IMR-90 (cell line): ENCODE results near the gene RAB33B. TPM values are rescaled to one million over a fixed set of nuclear protein-coding genes. Genes with fewer than 3 reads are reported as not detected.

Source experiments
- ATAC-seq: fragments of 200-7000 bp; cut with Tn5 transposase; 2 replicates; pipeline ENCODE4 v1.9.1; 2020; ENCODE audit warnings: low read depth, mild to moderate bottlenecking, moderate library complexity
- BruUV-seq: library from RNA; stranded (reverse); fragments of 400-500 nt; replicated peaks from 2 replicates; lab custom pipeline; 2021; lab: Mats Ljungman, UMichigan
- CTCF ChIA-PET: fragments of 300-600 bp; formaldehyde crosslinking; extraction: SDS; loops from one replicate; lab custom pipeline; 2021; ENCODE audit warnings: antibody characterized with exemption; lab: Yijun Ruan, JAX
- POLR2A ChIA-PET: fragments of 300-600 bp; sonication (Branson Sonifier 250); formaldehyde crosslinking; loops from one replicate; lab custom pipeline; 2022; ENCODE audit warnings: antibody characterized with exemption; ENCODE audit not compliant: unreplicated experiment; lab: Charles Lee
- DNase-seq: peaks from one replicate; pipeline ENCODE4 v3.0.0; 2013
- H2AFZ ChIP-seq: replicated peaks from 2 replicates; pipeline ENCODE3; 2013; ENCODE audit warnings: low read length, mild to moderate bottlenecking; ENCODE audit not compliant: poor library complexity
- H2AK5ac ChIP-seq: 2 replicates; pipeline ENCODE4 v1.6.1; 2013; ENCODE audit warnings: low read depth, low read length, inconsistent platforms
- H2AK9ac ChIP-seq: replicated peaks from 2 replicates; pipeline ENCODE3; 2013; ENCODE audit warnings: mild to moderate bottlenecking, low read depth, low read length, moderate library complexity; ENCODE audit not compliant: poor library complexity
- H2BK120ac ChIP-seq: 2 replicates; pipeline ENCODE4 v1.6.1; 2013; ENCODE audit warnings: low read depth, low read length, inconsistent platforms
- H2BK15ac ChIP-seq: 3 replicates; pipeline ENCODE4 v1.6.1; 2013; ENCODE audit warnings: low read depth, low read length, inconsistent platforms
- H2BK20ac ChIP-seq: 2 replicates; pipeline ENCODE4 v1.6.1; 2013; ENCODE audit warnings: low read depth, mild to moderate bottlenecking, inconsistent platforms, low read length, moderate library complexity
- H2BK5ac ChIP-seq: 2 replicates; pipeline ENCODE4 v1.6.1; 2013; ENCODE audit warnings: mild to moderate bottlenecking, low read depth, low read length, inconsistent platforms; ENCODE audit not compliant: poor library complexity, severe bottlenecking
- H3K14ac ChIP-seq: replicated peaks from 2 replicates; pipeline ENCODE4 v1.6.1; 2013; ENCODE audit warnings: low read depth, low read length, inconsistent platforms
- H3K18ac ChIP-seq: 2 replicates; pipeline ENCODE4 v1.6.1; 2013; ENCODE audit warnings: low read depth, low read length, control low read depth
- H3K23ac ChIP-seq: 2 replicates; pipeline ENCODE4 v1.6.1; 2013; ENCODE audit warnings: low read depth, low read length, inconsistent platforms
- H3K27ac ChIP-seq: 2 replicates; pipeline ENCODE4 v1.5.1; 2013; ENCODE audit warnings: mild to moderate bottlenecking, control low read depth, low read length; ENCODE audit not compliant: insufficient read depth
- H3K27me3 ChIP-seq: 2 replicates; pipeline ENCODE4 v1.6.1; 2013; ENCODE audit warnings: low read length; ENCODE audit not compliant: control insufficient read depth, insufficient read depth
- H3K36me3 ChIP-seq: 2 replicates; pipeline ENCODE4 v1.6.1; 2013; ENCODE audit warnings: low read length, mixed read lengths; ENCODE audit not compliant: control insufficient read depth, insufficient read depth
- H3K4ac ChIP-seq: 2 replicates; pipeline ENCODE4 v1.6.1; 2013; ENCODE audit warnings: low read depth, low read length, inconsistent platforms
- H3K4me1 ChIP-seq: 2 replicates; pipeline ENCODE4 v1.6.1; 2013; ENCODE audit warnings: low read length, mixed read lengths; ENCODE audit not compliant: control insufficient read depth, insufficient read depth
- H3K4me2 ChIP-seq: 2 replicates; pipeline ENCODE4 v1.6.1; 2013; ENCODE audit warnings: low read depth, mild to moderate bottlenecking, control low read depth, low read length, moderate library complexity
- H3K4me3 ChIP-seq: 2 replicates; pipeline ENCODE4 v1.5.1; 2013; ENCODE audit warnings: low read depth, mild to moderate bottlenecking, control low read depth, low read length, moderate library complexity; ENCODE audit not compliant: insufficient read depth
- H3K56ac ChIP-seq: 2 replicates; pipeline ENCODE4 v1.6.1; 2013; ENCODE audit warnings: low read length, inconsistent platforms; ENCODE audit not compliant: insufficient read depth; ENCODE audit errors: extremely low read depth
- H3K79me1 ChIP-seq, 2 experiments: 2 replicates each; pipeline ENCODE4 v1.6.1; 2013; ENCODE audit warnings: low read length in 2 of 2, inconsistent platforms in 1 of 2, low read depth in 1 of 2
- H3K9ac ChIP-seq: 2 replicates; pipeline ENCODE4 v1.6.1; 2013; ENCODE audit warnings: low read depth, low read length, control low read depth
- H3K9me1 ChIP-seq: 2 replicates; pipeline ENCODE4 v1.6.1; 2013; ENCODE audit warnings: low read length, inconsistent platforms; ENCODE audit not compliant: insufficient read depth
- H3K9me3 ChIP-seq: 2 replicates; pipeline ENCODE4 v1.6.1; 2013; ENCODE audit warnings: low read length; ENCODE audit not compliant: control insufficient read depth, insufficient read depth
- H4K20me1 ChIP-seq: 2 replicates; pipeline ENCODE4 v1.6.1; 2013; ENCODE audit warnings: low read length, inconsistent platforms; ENCODE audit not compliant: insufficient read depth
- H4K5ac ChIP-seq: 2 replicates; pipeline ENCODE4 v1.6.1; 2013; ENCODE audit warnings: mild to moderate bottlenecking, low read depth, low read length, control low read depth
- H4K8ac ChIP-seq, 2 experiments: 2 replicates each; pipeline ENCODE4 v1.6.1; 2013; ENCODE audit warnings: low read depth in 2 of 2, low read length in 2 of 2, control low read depth in 1 of 2, inconsistent platforms in 1 of 2
- H4K91ac ChIP-seq: 2 replicates; pipeline ENCODE4 v1.6.1; 2013; ENCODE audit warnings: low read depth, low read length, inconsistent platforms; ENCODE audit not compliant: insufficient read depth
- BHLHE40 ChIP-seq: fragments of 150-350 bp; IDR thresholded peaks from 2 replicates; pipeline ENCODE4 v1.6.1; 2016; ENCODE audit warnings: mild to moderate bottlenecking, low read depth, low read length
- CHD1 ChIP-seq: IDR thresholded peaks from 2 replicates; pipeline ENCODE4 v1.6.1; 2012; ENCODE audit warnings: low read depth, low read length, improper control_type of control experiment
- FOS ChIP-seq: fragments of 150-350 bp; IDR thresholded peaks from 2 replicates; pipeline ENCODE4 v1.6.1; 2016; ENCODE audit warnings: low read depth, low read length
- MAFK ChIP-seq: IDR thresholded peaks from 2 replicates; pipeline ENCODE4 v1.6.1; 2012; ENCODE audit warnings: low read depth, low read length, improper control_type of control experiment
- MAZ ChIP-seq: IDR thresholded peaks from 2 replicates; pipeline ENCODE4 v1.6.1; 2012; ENCODE audit warnings: low read depth, mild to moderate bottlenecking, low read length, improper control_type of control experiment, moderate library complexity, borderline replicate concordance
- MXI1 ChIP-seq: IDR thresholded peaks from 2 replicates; pipeline ENCODE4 v1.6.1; 2012; ENCODE audit warnings: low read depth, mild to moderate bottlenecking, low read length, moderate library complexity, borderline replicate concordance
- POLR2A ChIP-seq: IDR thresholded peaks from 2 replicates; pipeline ENCODE4 v1.6.1; 2012; ENCODE audit warnings: mild to moderate bottlenecking, low read depth, low read length
- RCOR1 ChIP-seq: IDR thresholded peaks from 2 replicates; pipeline ENCODE4 v1.6.1; 2012; ENCODE audit warnings: mild to moderate bottlenecking, low read length, improper control_type of control experiment; ENCODE audit not compliant: insufficient replicate concordance
- RFX5 ChIP-seq: IDR thresholded peaks from 2 replicates; pipeline ENCODE4 v1.8.0; 2012; ENCODE audit warnings: low read depth, mild to moderate bottlenecking, low read length, moderate library complexity
- WGBS, 2 experiments: methylation state at CpG; one replicate each; pipeline versions ENCODE4 v1.1.5 to v1.1.7; 2013; ENCODE audit warnings: missing lambda C conversion rate in 2 of 2; ENCODE audit not compliant: insufficient read length in 1 of 2; ENCODE audit errors: extremely low coverage in 2 of 2; 5-methylcytosine and 5-hydroxymethylcytosine counted together
- dilution Hi-C: fragments of 300-500 bp; cut with HindIII; formaldehyde crosslinking; loops from one replicate; pipeline ENCODE4 v1.14.3; 2018; ENCODE audit warnings: low sequenced_read_pairs; ENCODE audit not compliant: unreplicated experiment
- in situ Hi-C: fragments of 300-500 bp; cut with MboI; formaldehyde crosslinking; loops from 3 replicates; pipeline ENCODE4 v1.14.3; 2019; ENCODE audit warnings: low sequenced_read_pairs, inconsistent platforms, mixed read lengths
- intact Hi-C: fragments of 100-400 bp; cut with micrococcal nuclease; formaldehyde crosslinking; loops from 2 replicates; pipeline ENCODE4 v1.10.0; 2022
- polyA plus RNA-seq, 3 experiments: library from polyadenylated mRNA; depleted of rRNA; stranded (reverse); fragments of >200 nt; gene quantifications; 2 replicates each; pipeline ENCODE4 v1.2.3, GENCODE V29; 2012; ENCODE audit warnings: low replicate concordance in 1 of 3
- total RNA-seq: library from RNA; depleted of rRNA; stranded (reverse); fragments of >200 nt; gene quantifications from 2 replicates; pipeline ENCODE4 v1.2.3, GENCODE V29; 2012
- TF ChIP-seq, protein P1 (sequence below): fragments of 150-350 bp; IDR thresholded peaks from 2 replicates; pipeline ENCODE4 v1.6.1; 2016; ENCODE audit warnings: low read depth, mild to moderate bottlenecking, low read length, moderate library complexity, borderline replicate concordance
- TF ChIP-seq, protein P2 (sequence below): fragments of 150-350 bp; IDR thresholded peaks from 2 replicates; pipeline ENCODE4 v1.6.1; 2017; ENCODE audit warnings: mild to moderate bottlenecking, antibody characterized with exemption, low read length, low read depth

The RAB33B gene
- total and polyA plus RNA-seq, 2 of the 4 experiments (the other 2 are of a cell fraction): 3.7 to 7.3 TPM

DNA sequence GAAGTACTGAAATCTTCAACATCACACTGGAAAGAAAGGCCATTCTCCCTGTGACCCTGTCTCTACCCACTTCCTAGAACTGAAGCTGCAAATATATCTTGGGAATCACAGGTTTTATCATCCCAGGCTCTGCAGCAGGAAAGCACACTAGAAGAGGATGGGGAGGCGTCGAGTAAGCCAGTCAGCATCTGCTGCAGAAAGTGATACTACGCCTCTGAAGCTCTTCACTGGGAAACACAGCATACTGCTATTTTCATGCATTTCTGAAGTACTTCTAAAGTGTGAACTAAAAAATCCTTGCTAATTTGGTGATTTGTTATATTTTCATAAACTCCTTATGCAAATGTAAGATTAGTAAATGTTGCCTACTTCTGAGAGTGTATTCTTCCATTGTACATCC, 29.1 kb downstream of the RAB33B start:
- Histone ChIP-seq H3K79me1 (no peaks in the 10 kb centered on the region), H4K5ac (no peak overlapping the region), H4K91ac (no peak overlapping the region), H2AK9ac (no peak overlapping the region), H4K20me1 (no peaks in the 10 kb centered on the region), H2BK5ac (no peak overlapping the region), H3K27ac (no peak overlapping the region), H3K18ac (no peak overlapping the region), H3K23ac (no peak overlapping the region), H3K36me3 (no peaks in the 10 kb centered on the region), H2AFZ (no peak overlapping the region), H3K9ac (no peak overlapping the region), H3K4me3 (no peak overlapping the region), H2BK20ac (no peak overlapping the region), H3K27me3 (no peaks in the 10 kb centered on the region), H4K8ac (no peak overlapping the region), H3K4ac (no peak overlapping the region), H2BK15ac (no peak overlapping the region), H3K4me2 (no peak overlapping the region), H3K56ac (no peak overlapping the region), H2AK5ac (no peak overlapping the region), H3K9me1 (no peaks in the 10 kb centered on the region; the same call in 1 of the 2 replicates), H3K14ac (no peak overlapping the region), H2BK120ac (no peak overlapping the region), H3K9me3 (no peaks in the 10 kb centered on the region), H3K4me1 (peaks cover 3% of the 10 kb centered on the region; the same call in 1 of the 2 replicates)
- no CpG with 5 or more reads among the region's 3 CpGs for WGBS, 2 experiments
- in situ Hi-C loops: no loop called here
- intact Hi-C loops: no loop called here
- ATAC-seq (no peak), DNase-seq (no peak)
- TF ChIP-seq BHLHE40: no peak
- TF ChIP-seq RCOR1: no peak
- no peak for TF ChIP-seq MXI1
- no peak for TF ChIP-seq CHD1
- TF ChIP-seq POLR2A: no peak
- TF ChIP-seq, protein P1, sequence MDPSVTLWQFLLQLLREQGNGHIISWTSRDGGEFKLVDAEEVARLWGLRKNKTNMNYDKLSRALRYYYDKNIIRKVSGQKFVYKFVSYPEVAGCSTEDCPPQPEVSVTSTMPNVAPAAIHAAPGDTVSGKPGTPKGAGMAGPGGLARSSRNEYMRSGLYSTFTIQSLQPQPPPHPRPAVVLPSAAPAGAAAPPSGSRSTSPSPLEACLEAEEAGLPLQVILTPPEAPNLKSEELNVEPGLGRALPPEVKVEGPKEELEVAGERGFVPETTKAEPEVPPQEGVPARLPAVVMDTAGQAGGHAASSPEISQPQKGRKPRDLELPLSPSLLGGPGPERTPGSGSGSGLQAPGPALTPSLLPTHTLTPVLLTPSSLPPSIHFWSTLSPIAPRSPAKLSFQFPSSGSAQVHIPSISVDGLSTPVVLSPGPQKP: no peak
- TF ChIP-seq RFX5: no peak
- no peak for TF ChIP-seq FOS
- TF ChIP-seq, protein P2, sequence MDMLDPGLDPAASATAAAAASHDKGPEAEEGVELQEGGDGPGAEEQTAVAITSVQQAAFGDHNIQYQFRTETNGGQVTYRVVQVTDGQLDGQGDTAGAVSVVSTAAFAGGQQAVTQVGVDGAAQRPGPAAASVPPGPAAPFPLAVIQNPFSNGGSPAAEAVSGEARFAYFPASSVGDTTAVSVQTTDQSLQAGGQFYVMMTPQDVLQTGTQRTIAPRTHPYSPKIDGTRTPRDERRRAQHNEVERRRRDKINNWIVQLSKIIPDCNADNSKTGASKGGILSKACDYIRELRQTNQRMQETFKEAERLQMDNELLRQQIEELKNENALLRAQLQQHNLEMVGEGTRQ: no peak
- TF ChIP-seq MAZ: no peak
- no peak for TF ChIP-seq MAFK
- BruUV-seq: no TSS peak
- dilution Hi-C loops: no loop called here
- POLR2A ChIA-PET: no interaction called here
- CTCF ChIA-PET: no interaction called here
